Hematopoietic multipotent progenitor cell treated with erythropoietin and hydrocortisone succinate and interleukin-3 and kit ligand, for 4 days (in vitro differentiated cells): ENCODE data around the gene ZNF619.
A peak's percentile ranks its signal among the peaks of the same experiment; 100 is the strongest.
"Not testable (repeated sequence)": the region's sequence is repeated elsewhere in the genome, so short reads cannot be mapped to it uniquely, and the experiment has no call there.

Experiments used
- DNase-seq: peaks from one replicate; pipeline ENCODE4 v3.0.0-alpha.2; 2015

The ZNF619 gene

DNA sequence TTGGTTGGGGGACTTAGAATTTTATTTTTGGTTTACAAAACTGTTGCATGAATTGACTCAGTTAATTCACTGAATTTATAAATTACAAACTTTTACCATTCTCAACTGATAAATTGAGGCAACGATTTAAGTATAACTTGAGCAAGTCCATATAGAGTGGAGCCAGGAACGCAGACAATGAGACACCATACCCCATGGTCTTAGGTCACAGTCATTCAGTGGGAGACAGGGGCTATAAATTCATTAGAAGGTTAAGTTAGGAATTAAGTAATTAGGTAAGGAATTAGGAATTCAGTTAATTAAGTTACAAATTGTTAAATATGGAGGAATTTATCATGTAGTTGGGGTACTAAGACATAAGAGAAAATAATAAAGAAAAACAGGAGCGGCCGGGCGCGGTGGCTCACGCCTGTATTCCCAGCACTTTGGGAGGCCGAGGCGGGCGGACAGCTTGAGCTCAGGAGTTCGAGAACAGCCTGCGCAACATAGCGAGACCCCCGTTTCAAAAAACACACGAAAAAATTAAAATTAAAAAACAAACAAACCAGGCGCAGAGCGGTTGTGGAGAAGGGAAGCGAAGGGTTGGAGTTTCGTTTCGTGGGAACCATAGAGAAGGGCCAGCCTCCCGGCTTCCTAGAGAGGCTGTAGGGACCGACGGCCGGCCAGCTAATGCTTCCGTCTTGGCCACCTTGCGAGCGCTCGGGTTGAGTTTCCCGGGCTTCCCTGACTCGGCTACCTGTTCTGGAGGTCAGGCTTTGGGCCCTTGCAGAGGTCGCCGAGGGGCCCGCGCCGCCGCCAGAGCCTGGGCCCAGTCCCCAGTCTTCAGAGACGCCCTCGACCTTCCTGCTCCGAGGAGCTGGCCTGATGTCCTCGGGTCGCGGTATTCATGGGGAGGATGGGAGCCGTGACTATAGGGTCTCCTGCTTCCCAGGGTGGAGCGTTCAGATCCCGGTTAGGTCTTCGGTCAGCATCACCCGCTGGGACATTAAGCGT, at the start of gene ZNF619:
TSS of gene ZNF619 (plus strand) at position 645 of the 993 bp plus-strand sequence. CDS start 858 bp downstream, outside the sequence.
- DNase-seq = peak; percentile 87

GRCh38 chr3:40432793-40433192, 44.1 kb upstream of the ZNF619 start:
- peak; percentile 20 for DNase-seq

GRCh38 chr3:40437889-40438288, 39.0 kb upstream of the ZNF619 start:
- DNase-seq = peak; percentile 37

DNA sequence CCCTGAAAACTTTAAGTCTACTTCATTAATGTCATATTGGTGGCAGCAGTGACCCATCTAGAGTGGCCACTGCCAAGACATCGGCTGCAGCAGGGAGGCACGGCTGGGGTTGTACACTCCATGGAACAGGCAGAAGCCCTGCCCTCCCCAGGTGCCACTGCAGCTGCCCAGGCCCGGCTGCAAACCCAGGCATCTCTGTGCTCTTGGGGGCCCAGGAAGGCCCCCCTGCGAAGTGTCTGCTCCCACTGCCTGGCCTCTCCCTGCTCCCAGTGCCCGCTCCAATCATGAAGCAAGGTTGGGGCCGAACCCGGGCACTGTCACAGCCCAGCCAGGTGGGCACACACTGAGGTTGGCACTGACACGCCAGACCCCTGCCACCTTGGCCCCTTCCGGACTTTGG, 31.9 kb upstream of the ZNF619 start:
- no peak for DNase-seq

DNA sequence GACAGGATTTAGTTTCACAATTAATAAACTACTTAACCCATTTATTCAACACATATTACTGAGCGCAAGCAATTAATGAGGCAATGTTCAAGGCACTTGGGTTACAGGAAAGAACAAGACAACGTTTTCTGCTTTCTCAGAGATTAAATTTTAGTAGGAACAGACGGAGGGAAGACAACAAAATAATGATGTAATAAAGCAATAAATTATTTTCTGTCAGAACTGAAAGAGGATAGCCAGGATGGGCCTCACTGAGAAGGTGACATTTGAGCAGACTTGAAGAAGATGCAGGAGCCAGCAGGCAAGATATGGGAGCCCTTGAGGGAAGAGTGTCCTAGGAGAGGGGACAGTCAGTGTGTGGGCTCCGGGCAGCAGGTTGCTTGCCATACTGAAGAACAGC, 31.0 kb upstream of the ZNF619 start:
- DNase-seq = no peak

DNA sequence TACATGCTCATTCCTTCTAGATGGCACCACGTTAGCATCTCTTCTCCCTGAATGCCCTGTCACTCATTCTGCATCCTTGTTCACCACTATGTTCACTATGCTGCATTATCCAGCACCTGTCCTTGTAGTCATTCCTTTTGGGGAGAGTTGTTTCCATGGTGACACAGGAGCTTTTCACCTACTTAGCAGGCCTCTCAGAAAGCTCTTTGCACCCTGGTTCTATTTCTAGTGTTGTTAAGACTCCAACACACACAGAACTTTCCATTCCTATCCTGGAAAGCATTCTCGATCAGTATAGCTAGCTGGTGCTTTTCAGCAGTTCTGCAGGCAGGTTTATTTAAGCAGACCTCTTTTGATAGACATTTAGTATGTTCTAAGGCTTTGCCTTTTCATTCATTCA, 26.5 kb upstream of the ZNF619 start:
- DNase-seq = no peak

GRCh38 chr3:40451551-40451950, 25.4 kb upstream of the ZNF619 start:
- no peak for DNase-seq

GRCh38 chr3:40452057-40452456, 24.9 kb upstream of the ZNF619 start:
- DNase-seq = no peak

DNA sequence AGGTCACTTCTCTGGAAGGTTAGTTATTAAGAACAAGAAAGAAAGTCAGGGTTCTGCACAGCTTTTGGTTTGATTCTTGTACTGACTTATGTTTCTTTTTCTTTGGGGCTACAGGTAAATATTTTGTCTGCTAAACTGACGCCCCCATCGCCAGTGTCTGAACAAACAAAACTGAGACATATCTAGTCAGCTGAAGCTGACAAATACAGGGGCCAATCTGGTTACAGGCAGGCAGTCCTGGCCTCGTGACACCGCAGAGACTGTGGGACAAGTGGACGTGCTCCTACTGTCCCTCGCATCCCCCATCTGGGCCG, 24.4 kb upstream of the ZNF619 start:
- no peak for DNase-seq

DNA sequence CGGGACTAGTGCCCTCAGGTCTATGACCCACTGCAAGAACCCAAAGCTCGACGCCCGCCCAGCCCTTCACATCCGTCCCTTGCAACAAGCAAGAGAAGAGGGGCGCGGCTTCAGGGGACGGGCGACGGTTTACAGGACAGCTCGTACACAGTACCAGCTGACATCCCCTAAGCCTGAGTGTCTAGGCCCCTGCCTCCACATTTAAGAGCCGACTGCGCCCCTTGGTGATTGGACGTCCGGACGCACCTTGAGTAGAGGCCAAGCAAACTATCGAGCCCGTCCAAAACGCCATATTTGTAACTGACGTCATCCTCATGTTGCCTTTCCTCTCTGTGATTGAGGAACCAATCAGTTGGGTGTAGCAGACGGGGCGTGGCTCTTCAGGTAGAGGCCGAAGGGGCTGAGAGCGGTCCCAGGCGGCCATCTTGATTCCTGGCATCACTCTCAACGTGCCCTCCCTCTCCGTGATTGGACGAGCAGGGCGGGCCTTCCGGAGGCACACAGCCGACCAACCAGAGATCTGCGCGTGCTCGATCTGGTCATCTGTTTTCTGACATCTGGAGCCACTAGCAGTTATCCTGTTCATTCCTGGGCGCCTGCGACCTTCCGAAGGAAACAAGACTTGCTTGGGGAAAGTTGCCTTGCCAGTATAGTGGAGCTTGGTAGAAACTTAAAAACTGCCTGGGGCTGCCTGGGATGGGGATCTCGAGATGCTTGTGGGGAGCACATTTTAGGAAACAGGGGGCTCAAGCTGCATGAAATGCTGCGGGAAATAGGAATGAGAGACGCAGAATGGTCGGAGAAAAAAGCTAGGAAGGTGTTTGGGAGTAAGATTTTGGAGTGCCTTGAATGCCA, 23.8 kb upstream of the ZNF619 start:
- peak; percentile 100 for DNase-seq

GRCh38 chr3:40453933-40454332, 23.0 kb upstream of the ZNF619 start:
- DNase-seq = no peak

DNA sequence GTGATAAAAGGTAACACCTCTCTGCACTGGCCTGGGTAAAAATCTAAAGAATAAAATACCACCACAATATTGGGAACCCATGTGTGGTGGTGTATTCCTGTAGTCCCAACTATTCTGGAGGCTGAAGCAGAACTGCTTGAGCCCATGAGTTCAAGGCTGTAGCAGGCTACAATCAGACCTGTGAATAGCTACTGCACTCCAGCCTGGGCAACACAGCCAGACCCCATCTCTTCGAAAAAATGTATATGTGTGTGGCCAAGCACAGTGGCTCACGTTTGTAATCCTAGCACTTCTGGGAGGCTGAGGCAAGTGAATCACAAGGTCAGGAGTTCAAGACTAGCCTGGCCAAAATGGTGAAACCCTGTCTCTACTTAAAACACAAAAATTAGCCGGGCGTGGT, 21.6 kb upstream of the ZNF619 start:
- DNase-seq = no peak

- DNase-seq = peak; percentile 48
Observed at GRCh38 chr3:40456279-40456939, 20.5 kb upstream of the ZNF619 start.

DNA sequence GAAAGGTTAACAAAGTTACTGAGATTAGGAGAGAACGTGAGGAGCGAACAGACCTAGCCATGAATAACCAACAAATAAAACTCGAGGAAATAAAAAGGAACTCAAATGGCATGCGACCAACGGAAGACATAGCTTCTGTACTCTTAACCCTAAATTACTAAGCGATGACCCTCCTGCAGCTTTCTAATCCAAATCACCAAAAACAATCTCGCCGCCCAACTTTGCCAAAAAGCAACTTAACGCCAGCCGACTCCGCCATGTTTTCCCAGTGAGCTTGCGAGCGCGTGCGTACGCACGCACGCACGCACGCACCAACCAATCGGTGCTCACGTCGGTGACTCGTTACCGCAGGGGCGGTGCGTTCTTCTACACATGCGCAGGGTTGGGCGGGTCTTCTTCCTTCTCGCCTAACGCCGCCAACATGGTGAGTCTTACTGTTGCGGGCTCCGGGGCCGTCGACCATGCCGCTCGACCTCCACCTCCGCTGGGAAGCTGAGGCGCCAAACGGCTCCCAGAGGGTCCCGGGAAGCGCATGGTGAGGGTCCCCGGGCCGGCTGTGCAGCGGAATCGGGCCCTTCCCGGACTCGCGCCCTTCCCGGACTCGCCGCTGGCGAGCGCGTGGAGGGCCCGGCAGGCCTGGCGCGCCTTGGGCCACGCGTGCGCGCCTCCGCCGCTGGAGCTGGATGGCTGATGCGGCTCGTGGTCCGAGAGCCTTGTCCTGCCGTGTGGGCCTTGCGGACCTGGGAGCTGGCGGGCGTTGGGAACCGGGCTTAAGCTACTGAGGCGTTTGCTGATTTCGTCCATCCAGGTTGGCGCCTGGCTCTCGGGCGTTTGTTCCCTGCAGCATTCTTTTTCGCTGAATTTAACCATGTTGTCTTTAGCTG, 19.7 kb upstream of the ZNF619 start, which contains the start of gene RPL14:
TSS of gene RPL14 (plus strand) at position 400 of the 884 bp plus-strand sequence. CDS start at position 533, 133 bp downstream.
- peak; percentile 99 for DNase-seq

DNA sequence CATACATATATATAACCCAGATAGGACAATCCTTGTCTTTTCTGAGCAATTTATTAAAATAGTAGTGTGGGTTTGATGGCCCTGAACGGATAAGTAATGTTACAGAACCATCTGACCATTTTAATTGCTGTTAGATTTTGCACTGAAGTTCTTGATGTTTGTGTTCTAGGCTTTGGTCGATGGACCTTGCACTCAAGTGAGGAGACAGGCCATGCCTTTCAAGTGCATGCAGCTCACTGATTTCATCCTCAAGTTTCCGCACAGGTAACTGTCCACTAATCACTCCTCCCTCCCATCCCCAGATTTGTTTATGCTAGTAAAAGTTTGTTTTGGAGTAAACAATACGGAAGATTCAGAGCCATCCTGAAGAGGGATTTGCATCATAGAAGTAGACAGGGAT, 18.4 kb upstream of the ZNF619 start:
- DNase-seq = no peak

DNA sequence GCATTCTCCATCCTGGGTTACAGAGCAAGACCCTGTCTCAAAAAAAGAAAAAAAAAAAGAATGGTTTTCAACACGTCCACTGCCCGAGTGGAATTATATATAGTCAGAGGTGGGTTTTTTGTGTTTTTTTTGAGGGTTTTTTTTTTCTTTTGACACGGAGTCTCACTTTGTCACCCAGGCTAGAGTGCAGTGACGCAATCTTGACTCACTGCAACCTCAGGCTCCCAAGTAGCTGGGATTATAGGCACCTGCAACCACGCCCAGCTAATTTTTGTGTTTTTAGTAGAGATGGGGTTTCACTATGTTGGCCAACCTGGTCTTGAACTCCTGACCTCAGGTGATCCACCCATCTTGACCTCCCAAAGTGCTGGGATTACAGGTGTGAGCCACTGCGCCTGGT, 16.4 kb upstream of the ZNF619 start:
- DNase-seq = not testable (repeated sequence)

DNA sequence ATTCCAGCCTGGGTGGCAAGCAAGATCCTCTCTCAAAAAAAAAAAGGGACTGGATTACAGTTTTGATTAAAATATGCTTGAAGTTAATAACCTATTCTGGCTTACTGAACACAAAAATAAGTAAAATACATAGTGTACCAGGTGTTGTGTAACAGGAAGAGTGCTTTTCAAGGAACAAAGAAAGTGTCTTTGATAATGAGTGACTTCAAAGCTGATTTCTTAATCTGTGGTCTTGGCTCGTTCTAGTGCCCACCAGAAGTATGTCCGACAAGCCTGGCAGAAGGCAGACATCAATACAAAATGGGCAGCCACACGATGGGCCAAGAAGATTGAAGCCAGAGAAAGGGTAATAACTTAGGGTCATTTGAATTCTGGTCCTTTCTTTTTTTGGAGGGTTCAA, 15.8 kb upstream of the ZNF619 start:
- DNase-seq = peak; percentile 57

GRCh38 chr3:40462838-40463237, 14.1 kb upstream of the ZNF619 start:
- not testable (repeated sequence) for DNase-seq

GRCh38 chr3:40463579-40463978, 13.3 kb upstream of the ZNF619 start:
- DNase-seq = no peak

DNA sequence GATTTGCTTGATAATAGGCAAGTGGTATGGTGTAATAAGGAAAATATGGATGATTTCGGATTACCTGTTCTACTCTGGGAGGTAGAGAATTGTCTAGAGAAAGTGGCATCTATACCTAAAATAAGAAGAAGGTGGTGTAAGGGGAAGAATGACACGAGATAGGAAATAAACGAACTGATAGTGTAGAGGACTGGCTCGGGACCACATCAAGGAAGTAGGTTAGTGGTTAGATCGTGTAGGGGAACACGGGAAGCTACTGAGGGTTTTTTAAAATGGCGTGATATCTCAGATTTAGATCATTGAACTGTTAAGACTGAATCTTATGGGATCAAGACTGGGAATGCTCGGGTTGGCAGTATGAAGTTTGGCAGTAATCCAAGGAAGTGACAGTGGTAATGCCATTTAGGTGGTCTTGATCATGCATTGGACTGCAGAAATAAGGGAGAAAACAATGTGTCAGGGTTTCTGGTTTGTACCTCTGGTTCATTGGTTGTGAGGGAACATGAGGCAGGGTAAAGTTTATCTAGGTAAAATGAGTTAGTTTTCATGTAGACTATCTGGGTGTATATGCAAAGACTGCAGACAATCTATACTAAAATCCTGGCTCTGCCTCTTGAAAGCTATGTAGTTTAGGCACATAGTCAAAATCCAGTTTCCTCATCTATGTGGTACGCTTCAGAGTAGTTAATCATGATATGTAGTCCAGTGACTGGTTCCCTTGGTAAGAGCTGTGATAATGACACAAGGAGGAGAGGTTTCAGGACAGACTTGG, 12.4 kb upstream of the ZNF619 start:
- peak; percentile 64 for DNase-seq

- no peak for DNase-seq
Observed at GRCh38 chr3:40465111-40465407, 11.9 kb upstream of the ZNF619 start.
